HCT116 (cell line): ENCODE data around the gene ANXA2. TPM values are rescaled to one million over a fixed set of nuclear protein-coding genes. Genes with fewer than 3 reads are reported as not detected.

Source experiments
- ATAC-seq: fragments of 200-7000 bp; cut with Tn5 transposase; 2 replicates; pipeline ENCODE4 v1.9.1; 2020; ENCODE audit warnings: mild to moderate bottlenecking, moderate library complexity
- BruUV-seq: library from RNA; stranded (reverse); fragments of 400-500 nt; replicated peaks from 2 replicates; lab custom pipeline; 2021; lab: Mats Ljungman, UMichigan
- CTCF ChIA-PET: fragments of 300-600 bp; sonication (Branson Sonifier 250); formaldehyde crosslinking; loops from one replicate; lab custom pipeline; 2021; ENCODE audit warnings: antibody characterized with exemption; lab: Charles Lee
- POLR2A ChIA-PET: fragments of 300-600, 350-600 bp; sonication (Branson Sonifier 250); formaldehyde crosslinking; loops from one replicate; lab custom pipeline; 2021; ENCODE audit warnings: antibody characterized with exemption; lab: Charles Lee
- RAD21 ChIA-PET, 2 experiments: fragments of 300-600 bp; sonication (Branson Sonifier 250); formaldehyde crosslinking; loops; one replicate each; lab custom pipeline; 2023; ENCODE audit warnings: low total read pairs in 2 of 2; ENCODE audit not compliant: uncharacterized antibody in 2 of 2, unreplicated experiment in 2 of 2, low non-redundant PET in 1 of 2; lab: Charles Lee
- DNase-seq: peaks from one replicate; pipeline ENCODE4 v3.0.0-alpha.2; 2010; ENCODE audit warnings: low read depth, low spot score
- H2AFZ ChIP-seq: fragments of 200-600 bp; shearing (Covaris generic), sonication (generic); 2 replicates; pipeline ENCODE4 v1.6.1; 2017; ENCODE audit warnings: low read depth, mixed run types, mixed read lengths, antibody characterized with exemption, low read length; ENCODE audit not compliant: poor library complexity, severe bottlenecking
- H3K27ac ChIP-seq: 2 replicates; pipeline ENCODE4 v1.5.1; 2012; ENCODE audit warnings: low read depth, low read length
- H3K27me3 ChIP-seq: fragments of 200-600 bp; sonication (generic); 2 replicates; pipeline ENCODE4 v1.6.1; 2016; ENCODE audit warnings: mixed run types, low read length, mixed read lengths; ENCODE audit not compliant: insufficient read depth
- H3K36me3 ChIP-seq, 2 experiments: fragments of 200-500 bp in 1 of 2; fragments of 200-600 bp in 1 of 2; sonication (Bioruptor generic) in 1 of 2; sonication (generic) in 1 of 2; 2 replicates each; pipeline versions ENCODE4 v1.5.1 to v1.6.1; 2014 to 2016; ENCODE audit warnings: low read length in 2 of 2, inconsistent platforms in 1 of 2, mixed read lengths in 1 of 2, mixed run types in 1 of 2; ENCODE audit not compliant: insufficient read depth in 2 of 2, control insufficient read depth in 1 of 2
- H3K4me1 ChIP-seq, 2 experiments: fragments of 200-600 bp in 1 of 2; sonication (generic) in 1 of 2; 2 replicates each; pipeline versions ENCODE4 v1.5.1 to v1.6.1; 2012 to 2017; ENCODE audit warnings: low read length in 2 of 2, inconsistent platforms in 1 of 2, mild to moderate bottlenecking in 1 of 2, mixed read lengths in 1 of 2, mixed run types in 1 of 2, moderate library complexity in 1 of 2; ENCODE audit not compliant: insufficient read depth in 2 of 2, control insufficient read depth in 1 of 2
- H3K4me2 ChIP-seq: fragments of 200-600 bp; sonication (generic); 2 replicates; pipeline ENCODE4 v1.6.1; 2017; ENCODE audit warnings: mixed run types, low read length, mixed read lengths
- H3K4me3 ChIP-seq, 2 experiments: fragments of 200-600 bp in 1 of 2; sonication (generic) in 1 of 2; replicated peaks in 1 of 2; 2 replicates each; pipeline ENCODE4 v1.5.1; 2011 to 2016; ENCODE audit warnings: low read length in 2 of 2, control low read depth in 1 of 2, low read depth in 1 of 2, mild to moderate bottlenecking in 1 of 2, mixed read lengths in 1 of 2, mixed run types in 1 of 2
- H3K79me2 ChIP-seq: fragments of 200-600 bp; sonication (generic); 2 replicates; pipeline ENCODE4 v1.6.1; 2017; ENCODE audit warnings: mild to moderate bottlenecking, mixed run types, low read length, moderate library complexity, mixed read lengths; ENCODE audit not compliant: insufficient read depth
- H3K9ac ChIP-seq: fragments of 200-600 bp; sonication (generic); 2 replicates; pipeline ENCODE4 v1.6.1; 2016; ENCODE audit warnings: low read length, mixed read lengths
- H3K9me2 ChIP-seq: fragments of 200-600 bp; sonication (generic), shearing (Covaris generic); 2 replicates; pipeline ENCODE4 v1.6.1; 2017; ENCODE audit warnings: mixed run types, mild to moderate bottlenecking, moderate library complexity; ENCODE audit not compliant: insufficient read depth
- H3K9me3 ChIP-seq, 2 experiments: fragments of 200-500 bp in 1 of 2; fragments of 200-600 bp in 1 of 2; sonication (Bioruptor generic) in 1 of 2; sonication (generic) in 1 of 2; 2 replicates each; pipeline ENCODE4 v1.6.1; 2014 to 2017; ENCODE audit warnings: low read length in 2 of 2, mixed read lengths in 2 of 2, inconsistent platforms in 1 of 2, low read depth in 1 of 2, mild to moderate bottlenecking in 1 of 2, mixed run types in 1 of 2, moderate library complexity in 1 of 2; ENCODE audit not compliant: control insufficient read depth in 1 of 2, insufficient read depth in 1 of 2
- H4K20me1 ChIP-seq: fragments of 200-600 bp; sonication (generic), shearing (Covaris generic); 2 replicates; pipeline ENCODE4 v1.6.1; 2017; ENCODE audit warnings: mixed run types, mild to moderate bottlenecking, moderate library complexity; ENCODE audit not compliant: insufficient read depth
- CBX3 ChIP-seq: IDR thresholded peaks from 2 replicates; pipeline ENCODE4 v1.6.1; 2012; ENCODE audit warnings: low read depth
- CEBPB ChIP-seq: IDR thresholded peaks from 2 replicates; pipeline ENCODE4 v1.6.1; 2012; ENCODE audit warnings: low read depth
- CTCF ChIP-seq, 3 experiments: fragments of 200-600 bp in 1 of 3; sonication (generic) in 1 of 3; IDR thresholded peaks in 2 of 3; conservative IDR thresholded peaks in 1 of 3; 2 replicates each; pipeline ENCODE4 v1.5.1; 2012 to 2017; ENCODE audit warnings: low read depth in 2 of 3, low read length in 2 of 3, antibody characterized with exemption in 1 of 3, borderline replicate concordance in 1 of 3, control low read depth in 1 of 3, mild to moderate bottlenecking in 1 of 3, mixed read lengths in 1 of 3, mixed run types in 1 of 3, moderate library complexity in 1 of 3; ENCODE audit not compliant: insufficient read depth in 1 of 3
- FOSL1 ChIP-seq: IDR thresholded peaks from 2 replicates; pipeline ENCODE4 v1.6.1; 2012; ENCODE audit warnings: low read depth
- REST ChIP-seq: IDR thresholded peaks from 2 replicates; pipeline ENCODE4 v1.6.1; 2012; ENCODE audit warnings: low read depth
- ZNF274 ChIP-seq: fragments of 200-500 bp; sonication (Bioruptor generic); IDR thresholded peaks from 2 replicates; pipeline ENCODE4 v1.6.1; 2014; ENCODE audit warnings: mild to moderate bottlenecking, low read depth, low read length, inconsistent platforms
- intact Hi-C: fragments of 100-400 bp; cut with micrococcal nuclease; formaldehyde crosslinking; loops from 2 replicates; pipeline ENCODE4 v1.10.0; 2022
- total RNA-seq: library from RNA; stranded (reverse); gene quantifications from one replicate; pipeline ENCODE4 v1.2.1, GENCODE V29; 2021; ENCODE audit not compliant: unreplicated experiment

Gene ANXA2
- total RNA-seq, 1 experiment from 2014 or later: 1,298 TPM

- POLR2A ChIA-PET: no interaction called here
- Histone ChIP-seq H3K27ac (no peak overlapping the region), H2AFZ (no peak overlapping the region), H3K4me3 (no peak overlapping the region), H3K9me3 (no peaks in the 10 kb centered on the region), H3K4me1 (peaks cover 60 to 94% of the 10 kb centered on the region in 2 experiments), H3K9me2 (no peaks in the 10 kb centered on the region), H3K79me2 (peaks cover 99% of the 10 kb centered on the region), H4K20me1 (peaks cover 32% of the 10 kb centered on the region; the same call in 1 of the 2 replicates), H3K9ac (no peak overlapping the region), H3K4me2 (peak overlapping the region; percentile 10; the same call in 1 of the 2 replicates), H3K36me3 (peaks cover 20 to 59% of the 10 kb centered on the region in 2 experiments; a peak in 3 of 4 replicates), H3K27me3 (no peaks in the 10 kb centered on the region)
- TF ChIP-seq CBX3 (no peak), CEBPB (no peak), REST (no peak), FOSL1 (no peak), CTCF (IDR thresholded peaks at IDR 0.05 in 2 of 3, conservative IDR thresholded peaks at IDR 0.05 in 1 of 3; ENCODE audit: borderline replicate concordance in 1 of 3, insufficient read depth in 1 of 3, low read depth in 2 of 3, low read length in 2 of 3) (no peak), ZNF274 (no peak)
- CTCF ChIA-PET: no interaction called here
- BruUV-seq: no TSS peak
- intact Hi-C loops: no loop called here
- RAD21 ChIA-PET: no interaction called here
- ATAC-seq (no peak), DNase-seq (no peak)
Measured at GRCh38 chr15:60384526-60385126, 13.2 kb downstream of the ANXA2 start.
